HepG2 (cell line): ENCODE measurements around the gene CAPN11. TPM values are rescaled to one million over a fixed set of nuclear protein-coding genes. Genes with fewer than 3 reads are reported as not detected.

ENCODE experiments used
- BCLAF1 ChIP-seq: fragments of 450-650 bp; IDR thresholded peaks from 2 replicates; pipeline ENCODE4 v1.6.1; 2017; ENCODE audit warnings: mild to moderate bottlenecking
- KAT8 ChIP-seq: IDR thresholded peaks from 2 replicates; pipeline ENCODE4 v1.6.1; 2016; ENCODE audit warnings: missing genetic modification reagents, missing compliant biosample characterization
- KLF16 ChIP-seq, 2 experiments: sonication (generic) in 1 of 2; formaldehyde crosslinking in 1 of 2; IDR thresholded peaks; 2 replicates each; pipeline versions ENCODE4 v1.6.1 to v1.8.0; 2016 to 2023; ENCODE audit warnings: missing genetic modification reagents in 2 of 2, missing compliant biosample characterization in 1 of 2
- MED1 ChIP-seq: sonication (generic); formaldehyde crosslinking; IDR thresholded peaks from 2 replicates; pipeline ENCODE4 v1.4.0; 2020; ENCODE audit warnings: missing genetic modification reagents
- TBX2 ChIP-seq: sonication (generic); formaldehyde crosslinking; IDR thresholded peaks from 2 replicates; pipeline ENCODE4 v1.5.0; 2020; ENCODE audit warnings: missing genetic modification reagents, mild to moderate bottlenecking, borderline replicate concordance
- ZNF639 ChIP-seq: conservative IDR thresholded peaks from 2 replicates; pipeline ENCODE4 v1.6.1; 2018; ENCODE audit warnings: missing genetic modification reagents
- ZXDC ChIP-seq: sonication (generic); formaldehyde crosslinking; IDR thresholded peaks from 2 replicates; pipeline ENCODE4 v1.5.0; 2020; ENCODE audit warnings: mild to moderate bottlenecking, missing genetic modification reagents
- polyA plus RNA-seq, 8 experiments: library from polyadenylated mRNA; depleted of rRNA in 3 of 8; stranded (reverse) in 7 of 8; unstranded in 1 of 8; fragments of >200 nt; fragmentation: Illumina TruSeq in 4 of 8; extraction: Trizol in 4 of 8; gene quantifications; 2 replicates each; pipeline versions ENCODE4 v1.2.1 to v1.2.3, GENCODE V29; 2011 to 2016; ENCODE audit warnings: low read depth in 4 of 8, missing spikeins in 1 of 8, mixed read lengths in 1 of 8; ENCODE audit not compliant: insufficient read depth in 1 of 8
- total RNA-seq, 5 experiments: library from RNA; depleted of rRNA; stranded (reverse); fragments of >200 nt; fragmentation: Illumina TruSeq; extraction: Trizol; gene quantifications; 2 replicates each; pipeline ENCODE4 v1.2.3, GENCODE V29; 2016; ENCODE audit warnings: low read depth in 1 of 5

Gene CAPN11
- total and polyA plus RNA-seq, 2 of the 13 experiments (the other 11 are each of a cell fraction or from before 2014, with no cell fraction given) = 0.07 to 0.11 TPM

GRCh38 chr6:44126320-44127149 is 32.1 kb upstream of the CAPN11 start (continued):
- no peak for TF ChIP-seq BCLAF1
- no peak for TF ChIP-seq ZXDC (CRISPR knock-in tag)
- 0 out of 2 replicates have a peak, but pooled peaks have one; percentile 33 for TF ChIP-seq TBX2
- peak in 1 of 2 experiments; percentile 27; a peak in 2 of 4 replicates for TF ChIP-seq KLF16 (CRISPR knock-in tag; IDR thresholded peaks at IDR 0.05)
- TF ChIP-seq KAT8 = peak; percentile 4; the same call in 1 of the 2 replicates
- TF ChIP-seq MED1 (CRISPR knock-in tag) = peak; percentile 1; the same call in 1 of the 2 replicates
- 0 out of 2 replicates have a peak, but pooled peaks have one; percentile 7 for TF ChIP-seq ZNF639 (CRISPR knock-in tag)
